HCT116 (cell line): ENCODE data around the gene NUDT22. TPM values are rescaled to one million over a fixed set of nuclear protein-coding genes. Genes with fewer than 3 reads are reported as not detected.
A peak's percentile ranks its signal among the peaks of the same experiment; 100 is the strongest.

ENCODE experiments used
- ATAC-seq: fragments of 200-7000 bp; cut with Tn5 transposase; 2 replicates; pipeline ENCODE4 v1.9.1; 2020; ENCODE audit warnings: mild to moderate bottlenecking, moderate library complexity
- BruUV-seq: library from RNA; stranded (reverse); fragments of 400-500 nt; replicated peaks from 2 replicates; lab custom pipeline; 2021; lab: Mats Ljungman, UMichigan
- CTCF ChIA-PET: fragments of 300-600 bp; sonication (Branson Sonifier 250); formaldehyde crosslinking; loops from one replicate; lab custom pipeline; 2021; ENCODE audit warnings: antibody characterized with exemption; lab: Charles Lee
- POLR2A ChIA-PET: fragments of 300-600, 350-600 bp; sonication (Branson Sonifier 250); formaldehyde crosslinking; loops from one replicate; lab custom pipeline; 2021; ENCODE audit warnings: antibody characterized with exemption; lab: Charles Lee
- RAD21 ChIA-PET, 2 experiments: fragments of 300-600 bp; sonication (Branson Sonifier 250); formaldehyde crosslinking; loops; one replicate each; lab custom pipeline; 2023; ENCODE audit warnings: low total read pairs in 2 of 2; ENCODE audit not compliant: uncharacterized antibody in 2 of 2, unreplicated experiment in 2 of 2, low non-redundant PET in 1 of 2; lab: Charles Lee
- DNase-seq: peaks from one replicate; pipeline ENCODE4 v3.0.0-alpha.2; 2010; ENCODE audit warnings: low read depth, low spot score
- H2AFZ ChIP-seq: fragments of 200-600 bp; shearing (Covaris generic), sonication (generic); 2 replicates; pipeline ENCODE4 v1.6.1; 2017; ENCODE audit warnings: low read depth, mixed run types, mixed read lengths, antibody characterized with exemption, low read length; ENCODE audit not compliant: poor library complexity, severe bottlenecking
- H3K27ac ChIP-seq: 2 replicates; pipeline ENCODE4 v1.5.1; 2012; ENCODE audit warnings: low read depth, low read length
- H3K27me3 ChIP-seq: fragments of 200-600 bp; sonication (generic); 2 replicates; pipeline ENCODE4 v1.6.1; 2016; ENCODE audit warnings: mixed run types, low read length, mixed read lengths; ENCODE audit not compliant: insufficient read depth
- H3K36me3 ChIP-seq, 2 experiments: fragments of 200-500 bp in 1 of 2; fragments of 200-600 bp in 1 of 2; sonication (Bioruptor generic) in 1 of 2; sonication (generic) in 1 of 2; 2 replicates each; pipeline versions ENCODE4 v1.5.1 to v1.6.1; 2014 to 2016; ENCODE audit warnings: low read length in 2 of 2, inconsistent platforms in 1 of 2, mixed read lengths in 1 of 2, mixed run types in 1 of 2; ENCODE audit not compliant: insufficient read depth in 2 of 2, control insufficient read depth in 1 of 2
- H3K4me1 ChIP-seq, 2 experiments: fragments of 200-600 bp in 1 of 2; sonication (generic) in 1 of 2; 2 replicates each; pipeline versions ENCODE4 v1.5.1 to v1.6.1; 2012 to 2017; ENCODE audit warnings: low read length in 2 of 2, inconsistent platforms in 1 of 2, mild to moderate bottlenecking in 1 of 2, mixed read lengths in 1 of 2, mixed run types in 1 of 2, moderate library complexity in 1 of 2; ENCODE audit not compliant: insufficient read depth in 2 of 2, control insufficient read depth in 1 of 2
- H3K4me2 ChIP-seq: fragments of 200-600 bp; sonication (generic); 2 replicates; pipeline ENCODE4 v1.6.1; 2017; ENCODE audit warnings: mixed run types, low read length, mixed read lengths
- H3K4me3 ChIP-seq, 2 experiments: fragments of 200-600 bp in 1 of 2; sonication (generic) in 1 of 2; replicated peaks in 1 of 2; 2 replicates each; pipeline ENCODE4 v1.5.1; 2011 to 2016; ENCODE audit warnings: low read length in 2 of 2, control low read depth in 1 of 2, low read depth in 1 of 2, mild to moderate bottlenecking in 1 of 2, mixed read lengths in 1 of 2, mixed run types in 1 of 2
- H3K79me2 ChIP-seq: fragments of 200-600 bp; sonication (generic); 2 replicates; pipeline ENCODE4 v1.6.1; 2017; ENCODE audit warnings: mild to moderate bottlenecking, mixed run types, low read length, moderate library complexity, mixed read lengths; ENCODE audit not compliant: insufficient read depth
- H3K9ac ChIP-seq: fragments of 200-600 bp; sonication (generic); 2 replicates; pipeline ENCODE4 v1.6.1; 2016; ENCODE audit warnings: low read length, mixed read lengths
- H3K9me2 ChIP-seq: fragments of 200-600 bp; sonication (generic), shearing (Covaris generic); 2 replicates; pipeline ENCODE4 v1.6.1; 2017; ENCODE audit warnings: mixed run types, mild to moderate bottlenecking, moderate library complexity; ENCODE audit not compliant: insufficient read depth
- H3K9me3 ChIP-seq, 2 experiments: fragments of 200-500 bp in 1 of 2; fragments of 200-600 bp in 1 of 2; sonication (Bioruptor generic) in 1 of 2; sonication (generic) in 1 of 2; 2 replicates each; pipeline ENCODE4 v1.6.1; 2014 to 2017; ENCODE audit warnings: low read length in 2 of 2, mixed read lengths in 2 of 2, inconsistent platforms in 1 of 2, low read depth in 1 of 2, mild to moderate bottlenecking in 1 of 2, mixed run types in 1 of 2, moderate library complexity in 1 of 2; ENCODE audit not compliant: control insufficient read depth in 1 of 2, insufficient read depth in 1 of 2
- H4K20me1 ChIP-seq: fragments of 200-600 bp; sonication (generic), shearing (Covaris generic); 2 replicates; pipeline ENCODE4 v1.6.1; 2017; ENCODE audit warnings: mixed run types, mild to moderate bottlenecking, moderate library complexity; ENCODE audit not compliant: insufficient read depth
- EZH2phosphoT487 ChIP-seq: fragments of 200-600 bp; IDR thresholded peaks from 2 replicates; pipeline ENCODE4 v1.6.1; 2018; ENCODE audit warnings: antibody characterized with exemption, borderline replicate concordance
- POLR2A ChIP-seq: IDR thresholded peaks from 2 replicates; pipeline ENCODE4 v1.7.0; 2011; ENCODE audit warnings: borderline replicate concordance; ENCODE audit not compliant: insufficient read depth, insufficient read length; ENCODE audit errors: extremely low read depth
- POLR2AphosphoS5 ChIP-seq: IDR thresholded peaks from 2 replicates; pipeline ENCODE4 v1.6.1; 2011; ENCODE audit warnings: mild to moderate bottlenecking, low read depth, low read length, moderate library complexity
- REST ChIP-seq: IDR thresholded peaks from 2 replicates; pipeline ENCODE4 v1.6.1; 2012; ENCODE audit warnings: low read depth
- SIN3A ChIP-seq: IDR thresholded peaks from 2 replicates; pipeline ENCODE4 v1.6.1; 2012; ENCODE audit warnings: low read depth
- SRF ChIP-seq: IDR thresholded peaks from 2 replicates; pipeline ENCODE4 v1.6.1; 2012; ENCODE audit warnings: low read depth
- TCF7L2 ChIP-seq: IDR thresholded peaks from 2 replicates; pipeline ENCODE4 v1.7.0; 2011; ENCODE audit warnings: borderline replicate concordance, inconsistent platforms; ENCODE audit not compliant: insufficient read depth, insufficient read length; ENCODE audit errors: extremely low read depth
- YY1 ChIP-seq: IDR thresholded peaks from 2 replicates; pipeline ENCODE4 v1.6.1; 2011; ENCODE audit warnings: low read length, low read depth, moderate library complexity, mild to moderate bottlenecking; ENCODE audit not compliant: insufficient replicate concordance; ENCODE audit errors: extremely low read depth
- ZFX ChIP-seq: fragments of 450-650 bp; IDR thresholded peaks from 2 replicates; pipeline ENCODE4 v1.6.1; 2017
- intact Hi-C: fragments of 100-400 bp; cut with micrococcal nuclease; formaldehyde crosslinking; loops from 2 replicates; pipeline ENCODE4 v1.10.0; 2022
- total RNA-seq: library from RNA; stranded (reverse); gene quantifications from one replicate; pipeline ENCODE4 v1.2.1, GENCODE V29; 2021; ENCODE audit not compliant: unreplicated experiment
- TF ChIP-seq, protein P1 (sequence below): IDR thresholded peaks from 2 replicates; pipeline ENCODE4 v1.6.1; 2011; ENCODE audit warnings: mild to moderate bottlenecking, low read length, moderate library complexity; ENCODE audit not compliant: insufficient replicate concordance; ENCODE audit errors: extremely low read depth
- TF ChIP-seq, protein P2 (sequence below): IDR thresholded peaks from 2 replicates; pipeline ENCODE4 v1.6.1; 2012

The NUDT22 gene
- total RNA-seq, 1 experiment from 2014 or later: 70.9 TPM

DNA sequence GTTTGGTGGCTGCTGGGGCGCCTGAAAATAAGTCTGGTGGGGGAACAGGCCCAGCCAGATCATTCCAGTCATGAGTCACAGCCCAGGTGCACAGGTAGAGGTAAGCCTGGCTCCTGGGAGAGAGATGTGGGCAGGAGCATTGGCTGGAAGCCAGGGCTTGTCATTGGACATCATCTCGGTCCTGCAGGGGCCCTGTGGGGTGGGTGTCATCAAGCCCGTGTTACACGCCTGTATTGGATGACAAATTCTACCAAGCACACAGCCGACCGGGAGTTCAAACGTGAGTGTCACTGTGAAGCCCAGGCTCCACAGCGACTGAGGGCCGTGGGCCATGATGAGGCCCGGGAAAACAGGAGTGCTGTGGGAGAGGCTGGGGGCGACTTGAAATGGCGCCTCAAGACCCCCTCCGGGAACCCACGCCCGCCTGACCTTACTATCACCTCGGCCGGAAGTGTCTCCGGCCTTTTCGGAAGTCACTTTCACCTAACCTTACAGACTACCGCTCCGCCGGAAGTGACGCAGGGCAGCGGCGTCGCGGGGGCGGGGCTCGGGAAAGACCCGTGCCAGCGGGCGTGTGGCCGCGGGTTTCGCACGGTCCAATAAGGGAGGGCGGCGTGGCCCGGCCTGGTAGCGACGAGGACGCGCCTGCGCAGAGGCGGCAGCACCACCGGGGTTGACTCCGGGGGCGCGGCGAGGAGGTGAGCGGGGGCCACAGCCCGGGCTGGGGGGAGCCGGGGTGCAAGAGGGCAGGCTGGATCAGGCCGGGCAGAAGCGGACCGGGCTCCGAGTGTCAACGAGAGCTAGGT lies 14.6 kb downstream of the NUDT22 start, which contains the start of gene FKBP2:
TSS of gene FKBP2 (plus strand) at position 661 of the 806 bp plus-strand sequence. CDS start 1,293 bp downstream, outside the sequence.
- peaks cover 0 to 20% of the 10 kb centered on the region in 2 experiments; a peak in 1 of 4 replicates for H3K36me3 ChIP-seq
- DNase-seq (peak; percentile 91), ATAC-seq (peak; percentile 65)
- peak within 1 kb of the TSS; percentile 96 for H3K27ac ChIP-seq
- H3K4me1 ChIP-seq: peaks cover 32 to 66% of the 10 kb centered on the region in 2 experiments
- BruUV-seq: TSS peak; percentile 81
- POLR2A ChIA-PET: interaction anchor here (0.7 to 1.4 kb wide), 11 partner anchors 8 to 115 kb away, joined by 4 to 11 read pairs (median 5); partner anchors contain the start of genes NUDT22, PRDX5, TRMT112 and TRPT1
- no peaks in the 10 kb centered on the region for H3K9me2 ChIP-seq
- RAD21 ChIA-PET: no interaction called here
- no peaks in the 10 kb centered on the region for H3K9me3 ChIP-seq
- no peaks in the 10 kb centered on the region for H4K20me1 ChIP-seq
- peak within 1 kb of the TSS; percentile 70 to 91 for H3K4me3 ChIP-seq
- TF ChIP-seq EZH2phosphoT487 (no peak), TCF7L2 (peak; percentile 27), POLR2AphosphoS5 (peak; percentile 92), POLR2A (peak; percentile 89), SRF (no peak), REST (no peak), ZFX (peak; percentile 48; the same call in 1 of the 2 replicates), SIN3A (no peak), YY1 (peak; percentile 52)
- TF ChIP-seq, protein P1, sequence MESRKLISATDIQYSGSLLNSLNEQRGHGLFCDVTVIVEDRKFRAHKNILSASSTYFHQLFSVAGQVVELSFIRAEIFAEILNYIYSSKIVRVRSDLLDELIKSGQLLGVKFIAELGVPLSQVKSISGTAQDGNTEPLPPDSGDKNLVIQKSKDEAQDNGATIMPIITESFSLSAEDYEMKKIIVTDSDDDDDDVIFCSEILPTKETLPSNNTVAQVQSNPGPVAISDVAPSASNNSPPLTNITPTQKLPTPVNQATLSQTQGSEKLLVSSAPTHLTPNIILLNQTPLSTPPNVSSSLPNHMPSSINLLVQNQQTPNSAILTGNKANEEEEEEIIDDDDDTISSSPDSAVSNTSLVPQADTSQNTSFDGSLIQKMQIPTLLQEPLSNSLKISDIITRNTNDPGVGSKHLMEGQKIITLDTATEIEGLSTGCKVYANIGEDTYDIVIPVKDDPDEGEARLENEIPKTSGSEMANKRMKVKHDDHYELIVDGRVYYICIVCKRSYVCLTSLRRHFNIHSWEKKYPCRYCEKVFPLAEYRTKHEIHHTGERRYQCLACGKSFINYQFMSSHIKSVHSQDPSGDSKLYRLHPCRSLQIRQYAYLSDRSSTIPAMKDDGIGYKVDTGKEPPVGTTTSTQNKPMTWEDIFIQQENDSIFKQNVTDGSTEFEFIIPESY: peak; percentile 75
- TF ChIP-seq, protein P2, sequence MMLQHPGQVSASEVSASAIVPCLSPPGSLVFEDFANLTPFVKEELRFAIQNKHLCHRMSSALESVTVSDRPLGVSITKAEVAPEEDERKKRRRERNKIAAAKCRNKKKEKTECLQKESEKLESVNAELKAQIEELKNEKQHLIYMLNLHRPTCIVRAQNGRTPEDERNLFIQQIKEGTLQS: no peak
- H3K27me3 ChIP-seq: no peaks in the 10 kb centered on the region
- intact Hi-C loops: loop anchor here (2.0 kb wide), 1 partner anchor 64 kb away; the partner anchor contains the start of gene ESRRA
- H2AFZ ChIP-seq: no peak within 1 kb of the TSS
- CTCF ChIA-PET: interaction anchor here (0.9 to 2.2 kb wide), 7 partner anchors 10 to 116 kb away, joined by 3 to 10 read pairs (median 6); partner anchors contain the start of genes PRDX5 and TRMT112
- peak within 1 kb of the TSS; percentile 99 for H3K9ac ChIP-seq
- peaks cover 43% of the 10 kb centered on the region for H3K79me2 ChIP-seq
- H3K4me2 ChIP-seq: peak within 1 kb of the TSS; percentile 84
